GM21737 (cell line): ENCODE results near the gene RGPD3.
"Not testable (repeated sequence)": the region's sequence is repeated elsewhere in the genome, so short reads cannot be mapped to it uniquely, and the experiment has no call there.

ENCODE experiments used
- ATAC-seq: cut with Tn5 transposase; IDR thresholded peaks from one replicate; pipeline ENCODE4 v1.9.1; 2021; ENCODE audit warnings: mild to moderate bottlenecking, moderate library complexity; ENCODE audit not compliant: unreplicated experiment

Gene RGPD3

GRCh38 chr2:106486551-106487385 lies 18.6 kb upstream of the RGPD3 start, which contains the start of gene CD8B2:
CD8B2 (plus strand) TSS chr2:106487364; CDS start chr2:106487427, 63 bp downstream.
- not testable (repeated sequence) for ATAC-seq

DNA sequence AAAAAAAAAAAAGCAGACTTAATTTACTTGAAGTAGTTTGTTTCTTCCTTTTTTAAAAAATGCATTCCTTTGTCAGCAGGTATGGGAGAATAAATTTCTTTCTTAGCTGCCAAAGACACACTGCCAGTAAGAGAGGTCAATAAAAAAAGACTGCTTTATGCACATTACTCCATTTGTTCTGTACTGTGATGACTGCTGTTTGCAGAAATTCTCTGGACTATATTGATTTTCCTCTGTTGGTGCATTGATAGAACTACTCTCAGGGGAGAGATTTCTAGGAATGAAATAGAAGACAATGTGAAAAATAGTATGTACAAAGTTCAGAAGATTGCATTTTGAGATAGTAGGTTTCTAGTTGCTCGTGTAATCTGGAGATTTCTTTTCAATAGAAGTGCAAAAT lies 11.3 kb upstream of the RGPD3 start:
- not testable (repeated sequence) for ATAC-seq

DNA sequence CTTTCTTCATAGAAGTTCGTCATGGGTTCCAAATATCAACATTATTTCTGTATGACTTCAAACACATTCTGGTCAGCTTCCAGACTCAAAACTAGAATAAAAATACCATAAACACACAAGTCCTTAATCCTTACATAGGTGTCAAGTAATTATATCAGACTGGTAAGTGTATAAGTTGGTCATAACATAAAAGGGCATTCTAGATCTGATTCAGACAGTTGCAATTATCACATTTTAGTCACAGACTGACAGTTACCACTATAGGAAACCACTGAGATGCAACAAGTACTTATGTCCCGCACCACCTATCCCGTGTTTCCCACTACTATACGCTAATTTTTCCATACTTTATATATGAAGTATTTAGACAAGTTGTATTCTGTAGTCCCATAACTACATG lies 9.4 kb upstream of the RGPD3 start:
- not testable (repeated sequence) for ATAC-seq

- ATAC-seq = not testable (repeated sequence)
Measured at GRCh38 chr2:106470658-106471057, 2.4 kb upstream of the RGPD3 start.

GRCh38 chr2:106467516-106467915 lies 697 bp downstream of the RGPD3 start:
- ATAC-seq = not testable (repeated sequence)

GRCh38 chr2:106461882-106462281 lies 6.3 kb downstream of the RGPD3 start:
- ATAC-seq = not testable (repeated sequence)

GRCh38 chr2:106390680-106391079 lies 77.5 kb downstream of the RGPD3 start:
- not testable (repeated sequence) for ATAC-seq

GRCh38 chr2:106388814-106389410 lies 79.3 kb downstream of the RGPD3 start:
- ATAC-seq = not testable (repeated sequence)

DNA sequence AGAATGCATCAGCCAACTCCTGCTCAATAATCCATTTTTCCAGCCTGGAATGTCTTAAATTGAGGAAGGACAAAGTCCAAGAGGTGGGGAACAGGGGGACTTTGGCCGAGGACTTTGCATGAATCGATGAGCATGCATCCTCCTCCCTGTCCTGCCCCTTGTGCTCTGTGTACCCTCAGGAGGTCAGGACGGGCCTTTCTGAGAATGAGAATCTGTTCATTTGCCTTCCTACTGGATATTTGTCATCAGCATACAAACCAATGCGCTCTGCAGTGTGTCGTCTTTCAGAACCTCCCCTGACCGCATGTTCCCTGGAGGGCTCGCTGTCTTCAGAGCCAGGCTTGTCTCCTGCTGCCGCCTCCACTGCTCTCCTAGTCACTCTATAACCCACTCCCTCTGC lies 83.7 kb downstream of the RGPD3 start:
- not testable (repeated sequence) for ATAC-seq

DNA sequence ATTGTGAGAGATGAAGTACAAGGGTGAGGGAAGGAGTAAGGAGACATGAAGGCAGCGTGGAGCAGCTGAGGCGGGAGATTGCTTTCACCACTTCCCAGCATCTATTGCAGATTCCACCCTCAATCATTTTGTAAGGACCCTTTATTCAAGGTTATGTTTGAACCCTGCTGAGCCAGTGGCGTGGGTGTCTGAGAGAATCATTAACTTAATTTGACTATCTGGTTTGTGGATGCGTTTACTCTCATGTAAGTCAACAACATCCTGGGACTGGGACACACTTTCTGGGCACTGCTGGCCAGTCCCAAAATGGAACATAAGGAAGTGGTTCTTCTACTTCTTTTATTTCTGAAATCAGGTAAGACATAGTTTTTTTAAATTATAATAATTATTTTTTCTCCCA lies 86.3 kb downstream of the RGPD3 start:
- ATAC-seq = not testable (repeated sequence)

DNA sequence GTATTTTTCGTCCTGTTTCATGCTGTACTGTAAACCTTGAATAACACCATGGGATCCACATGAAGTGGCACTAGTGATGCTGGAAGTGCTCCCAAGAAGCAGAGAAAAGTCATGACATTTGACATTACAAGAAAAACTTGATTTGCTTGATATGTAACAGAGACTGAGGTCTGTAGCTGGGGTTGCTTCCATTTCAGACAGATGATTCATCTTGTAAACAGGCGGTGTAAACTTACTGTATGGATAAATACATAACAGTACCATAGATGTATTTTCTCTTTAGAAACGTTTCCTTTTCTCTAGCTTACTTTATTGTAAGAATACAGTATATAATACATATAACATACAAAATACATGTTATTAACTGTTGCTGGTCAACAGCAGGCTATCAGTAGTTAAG lies 88.6 kb downstream of the RGPD3 start:
- ATAC-seq = not testable (repeated sequence)

DNA sequence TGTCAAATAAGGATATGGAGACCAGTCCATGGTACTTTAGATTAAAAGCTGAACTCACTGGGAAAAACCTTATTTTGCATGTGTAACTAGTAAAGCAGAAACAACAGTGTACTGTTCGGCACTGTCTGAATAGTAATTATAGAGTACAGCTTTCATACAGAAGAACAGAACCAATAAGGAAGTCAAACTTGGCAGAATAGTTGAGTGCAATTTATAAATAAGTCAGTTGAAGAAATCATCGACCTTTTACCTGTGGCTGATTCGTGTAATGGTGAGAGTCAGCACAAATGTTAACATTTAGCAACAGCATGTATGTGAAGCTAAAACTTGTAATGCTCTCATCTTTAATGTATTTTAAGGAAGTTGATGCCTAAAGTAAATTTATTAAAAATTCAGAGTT lies 99.0 kb downstream of the RGPD3 start:
- ATAC-seq = not testable (repeated sequence)

DNA sequence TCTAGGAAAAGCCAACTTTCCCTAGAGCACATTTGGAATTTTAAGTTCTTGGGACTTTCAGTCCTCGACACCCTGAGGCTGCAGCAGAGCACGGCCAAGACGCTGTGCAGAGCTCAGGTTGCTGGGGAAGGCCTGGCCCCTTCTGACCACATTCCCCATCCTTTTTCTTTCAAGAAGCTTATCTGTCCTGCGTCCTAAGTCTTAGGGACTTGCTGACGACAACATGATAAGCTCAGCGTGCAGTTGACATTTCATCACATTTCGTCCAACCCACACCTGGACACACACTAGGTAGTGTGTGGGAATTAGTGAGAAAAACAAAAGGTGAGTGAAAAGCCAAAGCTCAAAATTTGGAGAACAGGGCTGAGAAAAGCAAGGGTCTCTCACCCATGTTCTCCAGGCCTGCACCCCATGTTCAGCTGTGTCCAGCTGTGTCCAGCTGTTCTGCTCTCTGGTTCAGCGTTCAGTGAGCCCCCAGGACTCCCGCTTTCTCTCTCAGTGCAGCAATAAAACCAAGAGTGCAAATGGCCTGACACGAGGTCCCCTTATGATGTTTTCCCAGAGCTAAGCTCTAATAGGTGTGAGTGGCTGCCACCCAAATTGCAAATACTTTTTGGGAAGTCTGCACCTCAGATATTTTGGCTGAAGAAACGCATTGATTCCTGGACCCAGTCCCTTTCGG lies 101.9 kb downstream of the RGPD3 start:
- ATAC-seq = no peak

GRCh38 chr2:106363791-106364190 lies 104.4 kb downstream of the RGPD3 start:
- ATAC-seq = no peak

- ATAC-seq = no peak
Measured at GRCh38 chr2:106362789-106363188, 105.4 kb downstream of the RGPD3 start.

DNA sequence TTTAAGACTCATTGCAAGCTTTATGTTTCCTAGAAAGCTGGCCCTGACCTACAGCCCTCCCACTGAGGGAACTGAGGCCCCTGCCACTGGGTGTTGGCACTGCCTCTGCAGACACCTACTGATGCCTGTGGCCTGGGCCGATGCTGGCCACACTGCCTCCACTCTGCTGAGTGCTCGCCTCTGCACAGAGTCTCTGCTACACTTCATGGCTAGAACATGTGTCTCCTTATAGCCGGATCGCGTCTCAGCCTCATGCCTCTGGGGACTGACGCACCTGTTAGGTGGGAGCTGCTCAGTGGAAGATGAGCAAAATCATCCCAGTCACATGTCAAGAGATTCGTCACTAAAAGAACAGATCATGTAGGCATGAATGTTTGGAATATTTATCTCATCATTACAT lies 108.7 kb downstream of the RGPD3 start:
- no peak for ATAC-seq

DNA sequence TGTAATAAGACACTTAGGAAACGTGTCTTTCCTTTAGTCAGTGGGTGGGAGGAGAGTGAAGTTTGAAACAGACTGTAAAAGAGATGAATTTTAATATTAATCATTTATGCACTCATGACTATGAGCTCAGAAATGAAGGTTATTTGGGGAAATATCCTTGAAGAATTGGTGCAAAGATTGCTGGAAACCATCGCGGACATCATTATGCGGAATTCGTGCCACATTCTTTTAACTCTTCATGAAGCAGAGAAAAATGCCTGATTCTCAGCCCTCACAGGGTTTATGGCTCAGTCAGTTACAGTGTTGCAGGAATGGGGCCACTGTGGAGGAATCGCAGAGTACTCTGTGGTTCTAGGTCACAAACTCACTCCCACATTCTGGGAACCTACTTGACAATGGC lies 109.7 kb downstream of the RGPD3 start:
- no peak for ATAC-seq

DNA sequence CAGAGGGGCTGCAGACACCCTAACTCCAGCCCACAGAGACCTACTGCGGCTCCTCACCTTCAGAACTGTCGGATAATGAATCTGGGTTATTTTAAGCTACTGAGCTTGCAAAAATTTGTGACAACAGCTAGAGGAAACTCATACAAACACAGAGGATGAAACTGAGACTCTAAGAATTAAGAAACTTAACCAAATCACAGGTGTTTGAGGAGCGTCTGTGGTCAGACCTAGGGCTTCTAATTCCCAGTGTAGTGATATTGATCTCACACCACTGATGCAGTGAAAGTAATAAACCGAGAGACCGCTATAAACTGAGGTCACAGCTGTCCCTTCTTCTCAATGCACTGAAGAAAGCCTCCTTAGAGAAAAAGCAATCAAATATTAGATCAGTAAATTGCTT lies 110.1 kb downstream of the RGPD3 start:
- peak; percentile 75 for ATAC-seq

- no peak for ATAC-seq
Measured at GRCh38 chr2:106356291-106356690, 111.9 kb downstream of the RGPD3 start.

GRCh38 chr2:106353676-106354075 lies 114.5 kb downstream of the RGPD3 start:
- no peak for ATAC-seq

- ATAC-seq = no peak
Measured at GRCh38 chr2:106350980-106351379, 117.2 kb downstream of the RGPD3 start.

DNA sequence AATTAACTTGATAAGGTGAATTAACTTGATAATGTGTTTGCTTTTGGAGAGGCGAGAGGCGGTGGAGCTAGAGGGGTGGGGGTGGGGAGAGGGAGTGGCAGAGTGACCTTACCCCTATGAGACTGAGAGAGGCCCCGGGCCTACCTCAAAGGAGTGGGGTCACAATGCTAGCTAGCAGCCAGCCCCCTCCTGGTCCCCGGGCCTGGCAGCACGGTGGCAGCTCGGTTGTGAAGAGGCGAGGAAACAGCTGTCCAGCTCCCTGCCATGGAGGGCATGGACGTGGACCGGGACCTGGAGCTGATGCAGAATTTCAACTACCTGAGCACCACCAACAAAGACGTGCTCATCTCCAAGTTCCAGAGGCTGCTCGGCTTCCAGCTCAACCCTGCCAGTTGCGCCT lies 123.9 kb downstream of the RGPD3 start:
- ATAC-seq = no peak
